ENCODE results near the gene KIDINS220. TPM values are rescaled to one million over a fixed set of nuclear protein-coding genes. Genes with fewer than 3 reads are reported as not detected.

Gene KIDINS220
- total RNA-seq, 2 donors from 2014 or later: 37.1 to 51.0 TPM

- Histone ChIP-seq H3K36me3 (no peaks in the 10 kb centered on the region), H3K27me3 (no peaks in the 10 kb centered on the region), H3K4me1 (no peaks in the 10 kb centered on the region), H3K27ac (no peak overlapping the region), H3K9me3 (no peaks in the 10 kb centered on the region), H3K4me3 (no peak overlapping the region), H3K9ac (ENCODE audit: low read depth in 2 of 2, low read length in 2 of 2) (no peak overlapping the region)
- TF ChIP-seq CTCF (IDR thresholded peaks at IDR 0.05): no peak
- DNase-seq: no peak
- intact Hi-C loops (cut with DNase I): loop anchor here (10.0 kb wide), 1 partner anchor 1329 kb away; no protein-coding TSS in a partner anchor
Measured at GRCh38 chr2:8753609-8754008, 83.8 kb downstream of the KIDINS220 start.

- intact Hi-C loops (cut with DNase I): loop anchor here (10.0 kb wide), 1 partner anchor 1328 kb away; no protein-coding TSS in a partner anchor
- Histone ChIP-seq H3K9me3 (no peaks in the 10 kb centered on the region), H3K4me1 (no peaks in the 10 kb centered on the region), H3K36me3 (no peaks in the 10 kb centered on the region), H3K9ac (ENCODE audit: low read depth in 2 of 2, low read length in 2 of 2) (no peak overlapping the region), H3K27ac (no peak overlapping the region), H3K27me3 (no peaks in the 10 kb centered on the region), H3K4me3 (no peak overlapping the region)
- no peak for DNase-seq
- no peak for TF ChIP-seq CTCF (IDR thresholded peaks at IDR 0.05)
Measured at GRCh38 chr2:8752385-8752784, 85.0 kb downstream of the KIDINS220 start.

- no peak overlapping the region for H3K4me3 ChIP-seq
- no peaks in the 10 kb centered on the region for H3K4me1 ChIP-seq
- H3K27me3 ChIP-seq: no peaks in the 10 kb centered on the region
- no peak for DNase-seq
- H3K36me3 ChIP-seq: no peaks in the 10 kb centered on the region
- no peak overlapping the region for H3K27ac ChIP-seq
- no peaks in the 10 kb centered on the region for H3K9me3 ChIP-seq
- intact Hi-C loops (cut with DNase I): loop anchor here (10.0 kb wide), 1 partner anchor 1325 kb away; no protein-coding TSS in a partner anchor
- no peak for TF ChIP-seq CTCF (IDR thresholded peaks at IDR 0.05)
- no peak overlapping the region for H3K9ac ChIP-seq (ENCODE audit: low read depth in 2 of 2, low read length in 2 of 2)
Measured at GRCh38 chr2:8750221-8750620, 87.2 kb downstream of the KIDINS220 start.

GRCh38 chr2:8743261-8743660 lies 94.2 kb downstream of the KIDINS220 start:
- TF ChIP-seq CTCF (IDR thresholded peaks at IDR 0.05): no peak
- no peak for DNase-seq
- no peaks in the 10 kb centered on the region for H3K36me3 ChIP-seq
- H3K4me3 ChIP-seq: no peak overlapping the region
- intact Hi-C loops (cut with DNase I): no loop called here
- no peaks in the 10 kb centered on the region for H3K27me3 ChIP-seq
- no peak overlapping the region for H3K27ac ChIP-seq
- H3K4me1 ChIP-seq: no peaks in the 10 kb centered on the region
- H3K9ac ChIP-seq (ENCODE audit: low read depth in 2 of 2, low read length in 2 of 2): no peak overlapping the region
- no peaks in the 10 kb centered on the region for H3K9me3 ChIP-seq

- Histone ChIP-seq H3K36me3 (no peaks in the 10 kb centered on the region), H3K4me1 (no peaks in the 10 kb centered on the region), H3K27me3 (no peaks in the 10 kb centered on the region), H3K9me3 (no peaks in the 10 kb centered on the region), H3K27ac (no peak overlapping the region), H3K9ac (ENCODE audit: low read depth in 2 of 2, low read length in 2 of 2) (no peak overlapping the region), H3K4me3 (no peak overlapping the region)
- no peak for DNase-seq
- intact Hi-C loops (cut with DNase I): no loop called here
- TF ChIP-seq CTCF (IDR thresholded peaks at IDR 0.05): no peak
Measured at GRCh38 chr2:8740136-8740535, 97.3 kb downstream of the KIDINS220 start.
